ENCODE results near the gene OGFR. TPM values are rescaled to one million over a fixed set of nuclear protein-coding genes. Genes with fewer than 3 reads are reported as not detected.

OGFR gene
- total RNA-seq, 6 experiments from 2014 or later = 40.7 to 48.1 (median 47.0) TPM

- WGBS (ENCODE audit: insufficient coverage, low coverage, low lambda C conversion rate, missing lambda C conversion rate) = 78% methylated on average over 5 of the region's 20 CpGs
- ATAC-seq = no peak
- Histone ChIP-seq H3K27ac (no peak overlapping the region), H3K4me3 (no peak overlapping the region), H3K9me3 (no peaks in the 10 kb centered on the region), H3K36me3 (no peaks in the 10 kb centered on the region), H3K27me3 (no peaks in the 10 kb centered on the region), H3K4me1 (peaks cover 0 to 45% (median 20%) of the 10 kb centered on the region in 4 donors)
- intact Hi-C loops (cut with DNase I) = no loop called here
- peak in 2 of 3 donors; percentile 13 to 55 for DNase-seq
- no peak for TF ChIP-seq CTCF (IDR thresholded peaks at IDR 0.05)
- no peak for TF ChIP-seq POLR2A (IDR thresholded peaks at IDR 0.05)
Measured at GRCh38 chr20:62770111-62770910, 34.3 kb upstream of the OGFR start.

- TF ChIP-seq CTCF (IDR thresholded peaks at IDR 0.05) (no peak), POLR2A (IDR thresholded peaks at IDR 0.05) (no peak)
- peak in 1 of 3 donors; percentile 39 for DNase-seq
- Histone ChIP-seq H3K27me3 (no peaks in the 10 kb centered on the region), H3K4me3 (no peak overlapping the region), H3K9me3 (no peaks in the 10 kb centered on the region), H3K36me3 (no peaks in the 10 kb centered on the region), H3K4me1 (peaks cover 0 to 49% (median 20%) of the 10 kb centered on the region in 4 donors), H3K27ac (no peak overlapping the region)
- no peak for ATAC-seq
- WGBS (ENCODE audit: insufficient coverage, low coverage, low lambda C conversion rate, missing lambda C conversion rate) = 40% methylated on average over 1 of the region's 14 CpGs
- intact Hi-C loops (cut with DNase I) = no loop called here
Measured at GRCh38 chr20:62770916-62771315, 33.7 kb upstream of the OGFR start.

- peak overlapping the region in 1 of 3 donors; percentile 90 for H3K27ac ChIP-seq
- ATAC-seq = no peak
- intact Hi-C loops (cut with DNase I) = no loop called here
Measured at GRCh38 chr20:62771396-62772102, 33.1 kb upstream of the OGFR start.

DNA sequence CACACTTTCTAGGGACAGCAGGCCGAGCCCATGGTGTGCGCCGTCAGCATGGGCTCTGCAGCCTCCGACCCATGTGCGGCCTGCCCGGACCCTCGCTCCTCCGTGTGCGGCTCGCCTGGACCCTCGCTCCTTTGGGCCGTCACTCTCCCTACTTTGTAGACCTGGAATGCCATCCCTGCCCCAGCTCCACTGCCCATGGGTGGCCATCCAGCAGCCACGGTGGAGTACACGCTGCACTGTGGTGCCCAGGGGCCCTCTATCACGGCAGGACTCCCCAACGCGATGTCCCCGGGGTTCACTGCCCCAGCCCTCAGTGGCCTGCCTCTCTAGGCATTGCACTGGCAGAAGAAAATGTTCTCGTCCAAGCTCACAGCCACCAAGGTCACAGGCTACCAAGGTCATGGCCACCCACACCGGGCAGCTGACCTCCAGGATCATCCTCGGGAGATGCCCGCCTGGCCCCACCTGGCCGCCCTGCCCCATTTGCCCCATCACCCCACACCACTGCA lies 32.5 kb upstream of the OGFR start:
- Histone ChIP-seq H3K4me1 (peaks cover 0 to 49% (median 20%) of the 10 kb centered on the region in 4 donors), H3K36me3 (no peaks in the 10 kb centered on the region), H3K27me3 (no peaks in the 10 kb centered on the region), H3K9me3 (no peaks in the 10 kb centered on the region), H3K27ac (peak overlapping the region in 2 of 3 donors; percentile 65 to 90), H3K4me3 (no peak overlapping the region)
- ATAC-seq (peak in 2 of 4 donors; percentile 5 to 9), DNase-seq (peak in 2 of 3 donors; percentile 65 to 68)
- intact Hi-C loops (cut with DNase I) = no loop called here
- WGBS (ENCODE audit: insufficient coverage, low coverage, low lambda C conversion rate, missing lambda C conversion rate) = 48% methylated on average over 10 of the region's 23 CpGs
- TF ChIP-seq POLR2A (IDR thresholded peaks at IDR 0.05) (no peak), CTCF (IDR thresholded peaks at IDR 0.05) (no peak)

More at GRCh38 chr20:62771396-62772102, 33.1 kb upstream of the OGFR start:
- Histone ChIP-seq H3K9me3 (no peaks in the 10 kb centered on the region), H3K4me1 (peaks cover 0 to 49% (median 20%) of the 10 kb centered on the region in 4 donors), H3K36me3 (no peaks in the 10 kb centered on the region), H3K27me3 (no peaks in the 10 kb centered on the region), H3K4me3 (no peak overlapping the region)
- DNase-seq = peak in 2 of 3 donors; percentile 14 to 51
- 57% methylated on average over 8 of the region's 25 CpGs for WGBS (ENCODE audit: insufficient coverage, low coverage, low lambda C conversion rate, missing lambda C conversion rate)
- TF ChIP-seq POLR2A (IDR thresholded peaks at IDR 0.05) = no peak
- TF ChIP-seq CTCF (IDR thresholded peaks at IDR 0.05) = no peak
